Activated CD4-positive, alpha-beta T cell treated with anti-CD3 and anti-CD28 coated beads, Interleukin-2, Interleukin-4, amounts not matched to agents 100 ng/mL and 50 ng/mL, durations not matched to agents 16 hours and 8 hours (primary cell): ENCODE results near the gene ARTN.

ENCODE experiments used
- DNase-seq: peaks from one replicate; pipeline ENCODE4 v3.0.0-alpha.2; 2020; ENCODE audit warnings: low spot score

The ARTN gene

DNA sequence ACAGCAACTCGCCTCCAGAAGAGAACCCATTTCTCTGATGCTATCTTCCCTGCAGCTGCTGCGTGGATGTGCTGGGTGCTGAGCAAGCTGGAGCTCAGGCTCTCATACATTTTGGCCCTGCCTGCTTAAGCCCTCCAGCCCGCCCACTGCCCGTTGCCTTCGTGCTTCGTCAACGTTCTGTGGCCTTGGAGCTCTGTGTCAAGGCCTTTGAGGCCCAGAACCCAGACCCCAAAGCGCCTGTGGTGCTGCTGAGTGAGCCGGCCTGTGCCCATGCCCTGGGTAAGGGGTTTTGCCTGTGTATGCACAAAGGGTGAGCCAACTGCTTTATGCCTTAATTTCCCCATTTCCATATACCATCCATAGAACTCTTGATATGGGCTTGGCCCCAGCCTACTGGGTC is 37.3 kb downstream of the ARTN start:
- no peak for DNase-seq

GRCh38 chr1:43971336-43971980 is 37.9 kb downstream of the ARTN start:
- no peak for DNase-seq

DNA sequence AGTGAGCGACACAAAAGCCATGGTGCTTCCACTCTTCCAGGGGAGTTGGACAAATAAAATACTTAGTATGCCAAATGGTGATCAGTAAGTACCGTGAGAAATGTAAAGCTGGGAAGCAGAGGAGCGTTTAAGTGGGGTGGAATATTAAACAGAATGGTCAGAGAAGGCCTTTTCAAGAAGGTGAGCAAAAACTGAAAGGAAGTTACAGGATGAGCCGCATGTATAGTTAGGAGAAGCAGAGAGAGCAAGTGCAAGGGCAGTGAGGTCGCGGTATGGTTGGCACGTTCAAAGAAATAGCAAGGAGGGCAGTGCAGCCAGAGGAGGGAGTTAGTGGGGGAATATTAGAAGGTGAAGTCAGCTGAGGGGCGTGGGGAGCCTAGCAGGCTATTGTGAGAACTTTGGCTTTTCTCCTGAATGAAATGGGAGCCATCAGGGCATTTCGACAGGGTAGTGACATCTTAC is 40.4 kb downstream of the ARTN start:
- DNase-seq: no peak

DNA sequence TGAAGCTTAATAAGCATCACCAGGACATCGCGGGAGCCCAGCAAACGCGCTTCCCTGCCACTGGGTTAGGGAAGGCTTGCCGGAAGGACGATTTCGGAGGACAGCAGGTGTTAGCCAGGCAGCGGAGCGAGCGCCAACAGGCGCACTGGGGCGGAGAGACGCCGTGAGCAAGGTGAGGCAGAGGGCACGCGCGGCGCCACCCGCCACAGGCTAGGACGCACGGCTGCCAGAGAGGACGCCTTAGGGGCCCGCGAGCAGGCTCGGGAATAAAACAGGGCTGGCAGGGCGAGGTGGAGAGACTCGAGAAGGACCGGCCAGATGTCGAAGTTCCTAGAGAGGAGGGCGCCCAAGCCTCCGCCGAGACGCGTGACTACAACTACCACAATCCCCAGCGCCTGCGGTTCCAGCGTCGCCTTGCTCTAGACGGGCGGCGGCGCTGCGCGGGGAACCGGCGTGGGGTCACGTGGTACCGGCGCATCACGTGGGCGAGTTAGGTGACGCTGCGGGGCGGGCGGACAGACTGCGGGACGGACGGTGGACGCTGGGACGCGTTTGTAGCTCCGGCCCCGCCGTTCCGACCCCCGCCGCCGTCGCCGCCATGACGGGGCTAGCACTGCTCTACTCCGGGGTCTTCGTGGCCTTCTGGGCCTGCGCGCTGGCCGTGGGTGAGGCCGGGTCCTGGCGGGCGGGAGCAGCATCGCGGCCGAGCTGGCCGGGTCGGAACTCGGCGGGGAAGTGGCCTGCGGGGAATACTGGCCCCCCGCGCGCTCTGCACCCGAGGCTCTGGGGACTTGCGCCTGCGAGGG is 41.0 kb downstream of the ARTN start, which contains the start of gene ATP6V0B:
ATP6V0B (plus strand) TSS at position 518 of the 806 bp plus-strand sequence; CDS start at position 599, 81 bp downstream.
- peak; percentile 95 for DNase-seq

GRCh38 chr1:43975249-43975961 is 41.8 kb downstream of the ARTN start:
- peak; percentile 24 for DNase-seq

GRCh38 chr1:43976045-43976444 is 42.4 kb downstream of the ARTN start:
- DNase-seq: no peak

DNA sequence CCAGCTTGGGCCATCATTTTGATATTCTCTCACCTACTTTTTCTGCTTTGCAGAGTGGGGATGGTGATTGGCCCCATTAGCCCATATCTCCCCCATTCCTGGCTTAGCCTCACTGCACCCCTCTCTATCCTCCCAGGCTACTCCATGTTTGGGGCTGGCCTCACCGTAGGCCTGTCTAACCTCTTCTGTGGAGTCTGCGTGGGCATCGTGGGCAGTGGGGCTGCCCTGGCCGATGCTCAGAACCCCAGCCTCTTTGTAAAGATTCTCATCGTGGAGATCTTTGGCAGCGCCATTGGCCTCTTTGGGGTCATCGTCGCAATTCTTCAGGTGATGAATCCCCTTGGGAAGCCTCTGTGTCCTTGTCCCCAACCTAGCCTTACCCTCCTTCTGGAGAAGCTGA is 43.3 kb downstream of the ARTN start:
- DNase-seq: no peak

DNA sequence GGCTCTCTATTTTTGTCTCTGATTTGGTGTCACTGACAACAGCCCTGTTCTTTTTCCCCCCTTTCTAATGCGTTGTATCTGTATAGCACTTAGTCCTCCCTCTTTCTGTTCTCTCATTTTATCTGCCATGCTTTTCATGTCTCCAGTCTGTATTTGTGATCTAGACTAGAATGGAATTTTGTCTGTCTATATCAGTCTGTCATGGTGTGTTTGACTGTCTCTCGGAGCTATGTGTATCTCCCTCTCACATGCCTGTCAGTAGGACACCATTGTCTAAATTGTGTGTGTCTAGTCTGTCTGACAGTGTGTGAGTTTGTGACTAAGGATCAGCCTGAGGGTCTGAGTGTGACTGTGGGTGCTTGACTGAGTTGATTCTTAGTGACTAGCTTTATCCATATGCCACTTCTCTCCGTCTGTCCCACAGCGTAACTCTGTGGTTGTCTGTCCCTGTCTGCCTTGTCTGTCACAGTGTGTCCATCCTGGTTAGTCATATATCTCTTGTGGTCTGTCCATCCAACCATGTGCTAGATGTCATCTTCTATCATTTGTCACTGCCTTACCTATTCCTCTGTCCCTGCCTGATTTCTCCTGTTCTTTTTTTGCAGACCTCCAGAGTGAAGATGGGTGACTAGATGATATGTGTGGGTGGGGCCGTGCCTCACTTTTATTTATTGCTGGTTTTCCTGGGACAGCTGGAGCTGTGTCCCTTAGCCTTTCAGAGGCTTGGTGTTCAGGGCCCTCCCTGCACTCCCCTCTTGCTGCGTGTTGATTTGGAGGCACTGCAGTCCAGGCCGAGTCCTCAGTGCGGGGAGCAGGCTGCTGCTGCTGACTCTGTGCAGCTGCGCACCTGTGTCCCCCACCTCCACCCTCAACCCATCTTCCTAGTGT is 44.0 kb downstream of the ARTN start:
- DNase-seq: no peak

- no peak for DNase-seq
Observed at GRCh38 chr1:43978264-43978550, 44.6 kb downstream of the ARTN start.

DNA sequence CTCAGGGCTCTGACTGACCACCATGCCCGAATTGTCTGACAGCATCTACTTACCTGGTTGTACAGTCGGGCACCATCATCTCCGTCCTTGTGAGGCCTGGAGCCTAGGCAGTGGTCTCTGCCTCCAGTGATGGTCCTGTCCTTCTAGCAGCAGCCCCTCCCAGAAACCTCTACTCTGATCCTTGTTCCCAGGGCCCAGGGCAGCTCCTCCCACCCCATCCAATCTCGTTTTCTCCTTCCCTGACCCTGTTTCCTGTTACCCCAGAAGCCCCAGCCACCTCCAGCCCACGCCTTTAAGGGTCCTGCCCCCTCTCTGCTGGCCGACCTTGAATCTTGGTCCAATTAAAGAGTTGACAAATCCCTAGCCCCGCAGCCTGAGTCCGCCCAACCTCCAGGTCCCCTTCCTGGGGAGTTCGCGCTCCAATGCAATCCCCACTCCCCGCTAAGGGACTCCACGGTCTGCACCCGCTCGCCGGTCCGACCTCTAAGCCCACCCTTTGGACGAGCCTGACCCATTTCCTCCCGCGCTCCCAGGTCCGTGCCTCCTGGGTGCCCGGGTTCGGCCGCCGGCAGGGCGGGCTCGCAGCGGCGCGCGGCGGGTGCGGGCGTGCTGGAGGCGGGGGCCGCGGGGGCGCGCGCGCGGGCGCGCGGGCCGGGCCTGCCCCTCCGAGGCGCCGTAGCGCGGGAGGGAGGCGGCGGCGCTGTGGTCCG is 45.1 kb downstream of the ARTN start, which contains the start of gene B4GALT2:
B4GALT2 (plus strand) TSS at position 660 of the 710 bp plus-strand sequence. CDS start 1,951 bp downstream, outside the sequence.
- DNase-seq: peak; percentile 42

DNA sequence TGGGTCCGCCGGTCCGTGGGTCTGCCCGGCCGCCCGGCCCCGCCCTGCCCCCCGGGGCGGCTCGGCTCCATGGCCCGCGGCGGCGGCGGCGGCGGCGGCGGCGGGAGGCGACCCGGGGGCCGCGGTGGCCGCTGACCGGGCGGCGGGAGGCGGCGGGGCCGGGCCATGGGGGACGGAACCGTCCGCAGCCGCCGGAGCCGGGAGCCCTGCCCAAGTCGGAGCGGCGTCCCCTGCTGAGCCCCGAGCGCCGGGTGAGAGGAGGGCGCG is 45.6 kb downstream of the ARTN start:
- DNase-seq: no peak

DNA sequence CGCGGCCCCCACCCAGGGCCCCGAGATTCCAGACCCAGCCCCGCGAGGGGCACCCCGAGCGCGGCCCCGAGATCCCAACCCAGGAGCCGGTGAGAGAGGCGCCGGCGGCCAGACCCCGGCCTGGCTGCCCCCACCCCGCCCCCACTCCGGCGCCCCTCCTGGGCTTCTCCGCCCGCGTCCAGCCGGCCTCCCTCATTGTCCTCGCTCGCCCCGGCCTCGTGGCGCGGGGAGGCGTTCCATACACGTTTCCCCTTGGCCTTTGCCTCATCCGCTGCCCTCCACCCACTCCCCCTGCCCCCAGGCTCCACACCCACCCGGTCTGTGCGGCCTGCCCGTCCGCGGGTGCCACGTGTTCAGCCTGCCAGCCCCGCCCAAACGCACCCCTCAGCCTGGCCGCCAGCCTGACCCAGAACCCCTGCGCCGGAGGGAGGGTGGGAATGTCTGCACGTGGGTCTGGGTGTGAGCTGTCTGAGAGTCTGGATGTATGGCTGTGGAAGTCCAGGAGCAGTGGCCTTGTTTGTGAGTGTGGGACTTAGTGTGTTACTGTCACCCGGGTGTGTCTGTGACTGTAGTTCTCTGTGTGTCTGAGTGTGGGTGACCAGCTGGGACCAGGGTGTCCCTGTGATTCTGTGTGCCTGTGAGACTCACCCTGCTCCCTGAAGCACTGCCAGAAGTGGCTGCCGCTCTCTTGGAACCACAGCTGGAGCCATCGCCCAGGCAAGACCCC is 46.1 kb downstream of the ARTN start:
- DNase-seq: peak; percentile 60

- no peak for DNase-seq
Observed at GRCh38 chr1:43980255-43981134, 46.9 kb downstream of the ARTN start.

- no peak for DNase-seq
Observed at GRCh38 chr1:43981135-43981491, 47.5 kb downstream of the ARTN start.

- no peak for DNase-seq
Observed at GRCh38 chr1:43981636-43982035, 48.0 kb downstream of the ARTN start.

DNA sequence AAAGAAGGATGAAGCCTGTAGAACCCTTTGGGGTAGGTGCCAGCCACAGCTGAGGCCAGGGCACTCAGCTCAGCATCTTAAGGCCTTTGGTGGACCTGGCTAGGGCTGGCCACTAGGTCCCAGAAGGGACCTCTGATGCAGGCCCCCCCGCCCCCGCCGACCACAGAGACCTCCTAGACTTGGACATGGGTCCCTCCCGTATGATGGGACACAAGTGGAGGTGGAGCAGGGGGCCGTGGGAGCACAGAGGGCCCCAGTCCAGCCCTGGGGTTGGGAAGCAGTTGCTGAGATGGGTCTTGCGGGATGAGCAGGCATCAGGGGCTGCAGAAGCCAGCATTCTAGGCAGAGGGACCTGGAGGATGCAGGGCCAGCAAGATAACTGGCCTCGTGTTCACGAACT is 48.6 kb downstream of the ARTN start:
- no peak for DNase-seq

GRCh38 chr1:43982808-43983207 is 49.2 kb downstream of the ARTN start:
- DNase-seq: no peak

DNA sequence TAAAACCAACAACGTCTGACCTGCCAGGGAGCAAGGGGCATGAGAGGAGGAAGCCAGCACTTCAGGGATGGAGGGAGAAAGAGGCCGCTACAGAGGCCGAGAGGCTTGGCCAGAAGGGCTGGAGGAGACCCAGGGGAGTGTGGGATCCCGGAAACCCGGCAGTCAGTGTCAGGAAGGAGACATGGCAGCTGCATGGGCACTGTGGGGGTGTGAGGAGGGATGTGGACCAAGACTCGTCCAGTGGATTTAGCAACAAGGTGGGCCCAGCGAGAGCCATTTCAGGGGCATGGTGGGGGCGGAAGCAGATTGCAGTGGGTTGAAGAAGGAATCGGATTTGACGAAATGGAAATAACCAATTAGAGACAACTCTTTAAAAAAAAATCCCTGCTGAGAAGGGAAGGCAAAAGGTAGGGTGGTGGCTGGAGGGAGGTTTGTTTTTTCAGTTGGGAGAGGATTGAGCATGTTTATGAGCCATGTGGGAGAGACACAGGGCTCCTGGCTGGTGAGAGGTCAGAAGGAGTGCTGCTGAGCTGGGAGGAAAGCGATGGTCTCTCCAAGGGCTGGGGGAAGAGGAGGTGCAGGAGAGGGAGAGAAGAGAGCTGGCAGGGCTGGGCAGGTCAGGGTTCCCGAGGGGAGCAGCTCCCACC is 49.8 kb downstream of the ARTN start:
- DNase-seq: no peak

- DNase-seq: no peak
Observed at GRCh38 chr1:43984855-43985254, 51.3 kb downstream of the ARTN start.
